ENCODE results near the gene GMDS.

The GMDS gene

GRCh38 chr6:1714654-1715053, 530.8 kb downstream of the GMDS start:
- no peak for TF ChIP-seq CTCF (IDR thresholded peaks at IDR 0.05; ENCODE audit: low read depth, low read length)
- DNase-seq (ENCODE audit: extremely low read depth, low read depth), result no peak

DNA sequence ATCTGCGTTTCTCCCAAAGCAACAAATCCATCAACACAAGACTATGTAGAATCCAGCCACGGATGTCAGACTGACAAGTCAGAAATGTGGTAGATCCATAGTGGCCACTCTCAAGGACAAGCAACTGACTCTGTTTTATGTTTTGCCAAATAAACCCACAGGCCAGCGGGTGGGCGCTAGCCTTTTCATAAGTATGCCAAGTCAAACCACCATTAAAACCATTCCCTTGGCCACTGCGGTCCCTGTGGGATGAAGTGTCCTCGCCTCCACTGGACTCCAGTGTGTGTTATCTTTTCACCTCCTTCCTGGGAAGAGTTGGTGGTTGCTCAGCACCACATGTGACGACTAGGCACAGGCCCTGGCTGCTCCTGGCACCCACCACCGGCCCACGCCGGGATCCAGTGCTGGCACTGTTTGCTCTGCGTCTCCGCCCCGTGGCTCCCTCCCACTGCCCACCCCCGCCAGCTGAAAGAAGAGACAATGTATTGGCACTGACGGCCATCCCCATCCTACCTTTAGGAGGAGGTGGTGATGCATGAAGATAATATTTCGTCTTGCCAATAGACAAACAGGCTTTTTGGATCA, 532.3 kb downstream of the GMDS start:
- DNase-seq (ENCODE audit: extremely low read depth, low read depth), result no peak
- TF ChIP-seq CTCF (IDR thresholded peaks at IDR 0.05; ENCODE audit: low read depth, low read length), result no peak

DNA sequence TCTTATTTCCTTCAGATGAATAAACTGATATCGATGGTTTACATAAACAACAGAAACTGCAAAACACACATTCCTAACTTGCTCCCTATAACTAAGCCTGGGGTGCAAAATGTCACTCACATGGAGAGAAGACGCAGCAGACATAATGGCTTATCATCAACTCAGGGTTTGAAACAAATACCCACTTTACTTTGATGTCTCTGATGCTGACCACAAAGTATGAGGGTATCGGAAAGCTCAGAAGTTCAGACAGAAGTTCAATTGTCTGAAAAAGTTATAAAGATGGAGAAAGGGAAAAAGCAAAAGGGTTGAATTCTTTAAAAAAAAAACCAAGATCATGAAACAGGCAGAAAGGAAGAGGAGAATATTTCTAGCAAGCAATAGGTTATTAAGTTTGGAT, 533.0 kb downstream of the GMDS start:
- DNase-seq (ENCODE audit: extremely low read depth, low read depth), result no peak

GRCh38 chr6:1711136-1711535, 534.3 kb downstream of the GMDS start:
- TF ChIP-seq CTCF (IDR thresholded peaks at IDR 0.05; ENCODE audit: low read depth, low read length), result no peak
- no peak for DNase-seq (ENCODE audit: extremely low read depth, low read depth)

More for the DNA sequence above, 533.0 kb downstream of the GMDS start:
- no peak for TF ChIP-seq CTCF (IDR thresholded peaks at IDR 0.05; ENCODE audit: low read depth, low read length)

DNA sequence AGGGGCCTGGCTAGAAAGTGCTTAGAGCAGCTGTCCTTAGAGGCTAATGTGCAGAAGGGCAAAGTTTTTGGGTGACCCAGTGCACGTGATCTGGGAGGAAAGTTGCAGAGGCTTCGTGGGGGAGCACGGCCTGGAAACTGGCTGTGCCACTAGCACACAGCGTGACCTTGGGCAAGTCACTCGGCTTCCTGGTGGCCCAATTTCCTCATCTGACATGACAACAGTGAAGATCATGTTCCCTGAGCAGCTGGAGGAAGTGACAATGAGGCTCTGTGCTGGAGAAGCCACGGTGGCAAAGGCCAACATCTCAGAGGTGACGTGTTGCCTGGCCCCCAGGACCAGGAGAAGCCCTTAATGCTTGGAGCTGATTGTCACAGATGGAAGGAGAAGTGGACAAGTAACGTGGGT, 536.2 kb downstream of the GMDS start:
- TF ChIP-seq CTCF (IDR thresholded peaks at IDR 0.05; ENCODE audit: low read depth, low read length), result no peak
- no peak for DNase-seq (ENCODE audit: extremely low read depth, low read depth)

DNA sequence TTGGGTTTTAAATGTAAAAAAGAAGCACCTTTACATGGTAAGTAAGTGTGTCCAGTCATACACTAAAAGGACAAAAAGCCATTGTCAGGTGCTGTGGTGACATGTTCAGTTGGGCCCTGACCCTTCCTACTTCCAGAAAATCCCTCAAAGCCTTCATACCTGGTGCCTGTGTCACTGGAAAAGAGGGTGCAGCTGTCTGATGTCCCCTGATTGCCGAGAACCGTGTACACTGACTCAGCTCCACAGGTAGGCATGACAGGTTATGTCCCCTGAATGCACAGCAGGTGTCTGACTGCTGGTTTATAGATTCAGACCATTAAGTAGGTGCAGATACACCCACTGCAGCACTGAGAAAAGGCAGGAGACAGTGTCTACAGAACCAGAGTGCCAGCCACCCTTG, 536.6 kb downstream of the GMDS start:
- TF ChIP-seq CTCF (IDR thresholded peaks at IDR 0.05; ENCODE audit: low read depth, low read length), result no peak

DNA sequence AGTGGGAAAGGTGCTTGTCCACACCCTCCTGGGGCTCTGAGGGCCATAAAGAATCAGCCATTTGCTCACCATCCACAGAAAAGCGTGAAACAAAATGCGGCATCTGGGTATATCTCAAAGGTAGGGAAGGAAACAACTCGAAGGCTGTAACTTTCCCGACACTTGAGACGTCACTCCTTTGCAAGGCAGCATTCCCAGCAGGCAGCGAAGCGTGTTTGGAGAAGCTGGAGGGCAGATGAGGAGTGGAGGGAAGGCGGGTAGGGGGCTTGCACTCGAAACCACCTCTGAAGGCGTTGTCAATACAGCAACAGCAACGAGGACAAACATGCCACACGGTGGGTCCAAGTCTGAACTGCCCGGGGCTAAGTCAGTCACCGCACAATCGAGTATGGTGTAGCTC, 537.3 kb downstream of the GMDS start:
- no peak for DNase-seq (ENCODE audit: extremely low read depth, low read depth)
- TF ChIP-seq CTCF (IDR thresholded peaks at IDR 0.05; ENCODE audit: low read depth, low read length), result no peak

More for the DNA sequence above, 536.6 kb downstream of the GMDS start:
- no peak for DNase-seq (ENCODE audit: extremely low read depth, low read depth)

All from AG09319 (cell line).